OCI-LY7 (cell line): Measurements from ENCODE around the gene ANKS6.

Source experiments
- EZH2phosphoT487 ChIP-seq: fragments of 200-600 bp; sonication (generic); IDR thresholded peaks from 2 replicates; pipeline ENCODE4 v1.6.1; 2018; ENCODE audit warnings: low read depth, borderline replicate concordance, mild to moderate bottlenecking, mixed run types, antibody characterized with exemption, low read length, moderate library complexity, mixed read lengths
- TF ChIP-seq, protein P1 (sequence below): fragments of 200-600 bp; sonication (generic); conservative IDR thresholded peaks from 2 replicates; pipeline ENCODE4 v1.5.1; 2014; ENCODE audit warnings: mild to moderate bottlenecking, antibody characterized with exemption, low read length, moderate library complexity, mixed read lengths

DNA sequence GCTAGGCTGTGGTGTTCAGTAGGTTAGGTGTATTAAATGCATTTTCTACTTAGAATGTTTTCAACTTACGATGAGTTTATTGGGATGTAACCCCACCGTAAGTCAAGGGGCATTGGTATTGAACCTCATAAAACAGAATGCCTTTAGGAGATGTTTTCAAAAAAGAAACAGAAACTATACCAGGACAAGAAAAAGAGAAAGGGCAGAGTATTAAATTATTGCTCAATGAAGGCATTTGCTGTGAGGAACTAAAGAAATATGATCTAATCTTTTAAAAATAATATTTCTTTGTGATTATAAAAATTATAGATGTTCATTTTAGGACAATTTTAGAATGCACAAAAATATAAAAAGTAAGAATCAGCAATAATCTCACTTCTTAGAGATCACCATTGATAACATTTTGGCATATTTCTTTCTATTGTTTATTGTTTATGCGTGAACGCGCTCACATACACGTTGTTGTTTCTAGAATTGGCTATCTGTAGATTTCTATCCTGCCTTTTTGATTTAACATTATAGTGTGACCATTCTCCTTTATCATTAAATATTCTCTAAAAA is 19.1 kb upstream of the ANKS6 start:
- TF ChIP-seq, protein P1, sequence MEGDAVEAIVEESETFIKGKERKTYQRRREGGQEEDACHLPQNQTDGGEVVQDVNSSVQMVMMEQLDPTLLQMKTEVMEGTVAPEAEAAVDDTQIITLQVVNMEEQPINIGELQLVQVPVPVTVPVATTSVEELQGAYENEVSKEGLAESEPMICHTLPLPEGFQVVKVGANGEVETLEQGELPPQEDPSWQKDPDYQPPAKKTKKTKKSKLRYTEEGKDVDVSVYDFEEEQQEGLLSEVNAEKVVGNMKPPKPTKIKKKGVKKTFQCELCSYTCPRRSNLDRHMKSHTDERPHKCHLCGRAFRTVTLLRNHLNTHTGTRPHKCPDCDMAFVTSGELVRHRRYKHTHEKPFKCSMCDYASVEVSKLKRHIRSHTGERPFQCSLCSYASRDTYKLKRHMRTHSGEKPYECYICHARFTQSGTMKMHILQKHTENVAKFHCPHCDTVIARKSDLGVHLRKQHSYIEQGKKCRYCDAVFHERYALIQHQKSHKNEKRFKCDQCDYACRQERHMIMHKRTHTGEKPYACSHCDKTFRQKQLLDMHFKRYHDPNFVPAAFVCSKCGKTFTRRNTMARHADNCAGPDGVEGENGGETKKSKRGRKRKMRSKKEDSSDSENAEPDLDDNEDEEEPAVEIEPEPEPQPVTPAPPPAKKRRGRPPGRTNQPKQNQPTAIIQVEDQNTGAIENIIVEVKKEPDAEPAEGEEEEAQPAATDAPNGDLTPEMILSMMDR: no peak
- TF ChIP-seq EZH2phosphoT487: no peak
